H9 (cell line): ENCODE results near the gene VRK1. TPM values are rescaled to one million over a fixed set of nuclear protein-coding genes. Genes with fewer than 3 reads are reported as not detected.

Source experiments
- DNase-seq: peaks from one replicate; pipeline ENCODE4 v3.0.0-alpha.2; 2017
- H2AFZ ChIP-seq: one replicate; pipeline ENCODE4 v1.6.1; 2013; ENCODE audit warnings: mild to moderate bottlenecking, low read length, control low read depth, moderate library complexity
- H2AK5ac ChIP-seq: 2 replicates; pipeline ENCODE4 v1.6.1; 2013; ENCODE audit warnings: low read length, control low read depth, mixed read lengths; ENCODE audit not compliant: insufficient read length
- H2BK120ac ChIP-seq: one replicate; pipeline ENCODE4 v1.6.1; 2013; ENCODE audit warnings: low read depth, mild to moderate bottlenecking, low read length, control low read depth, inconsistent platforms; ENCODE audit not compliant: poor library complexity, severe bottlenecking
- H2BK12ac ChIP-seq: 2 replicates; pipeline ENCODE4 v1.6.1; 2013; ENCODE audit warnings: low read length, control low read depth, mixed read lengths, low read depth; ENCODE audit not compliant: insufficient read length
- H2BK15ac ChIP-seq: 2 replicates; pipeline ENCODE4 v1.6.1; 2013; ENCODE audit warnings: low read depth, low read length, control low read depth
- H2BK20ac ChIP-seq: one replicate; pipeline ENCODE4 v1.6.1; 2013; ENCODE audit warnings: low read depth, mild to moderate bottlenecking, low read length, control low read depth, inconsistent platforms; ENCODE audit not compliant: poor library complexity, severe bottlenecking
- H2BK5ac ChIP-seq: 2 replicates; pipeline ENCODE4 v1.6.1; 2013; ENCODE audit warnings: low read length, control low read depth, mixed read lengths; ENCODE audit not compliant: insufficient read length
- H3K14ac ChIP-seq: 2 replicates; pipeline ENCODE4 v1.6.1; 2013; ENCODE audit warnings: low read length, control low read depth; ENCODE audit not compliant: insufficient read depth
- H3K18ac ChIP-seq: 2 replicates; pipeline ENCODE4 v1.6.1; 2013; ENCODE audit warnings: low read depth, mild to moderate bottlenecking, mixed read lengths, low read length, control low read depth; ENCODE audit not compliant: insufficient read length
- H3K23ac ChIP-seq: 2 replicates; pipeline ENCODE4 v1.6.1; 2013; ENCODE audit warnings: low read length, control low read depth, mixed read lengths, low read depth; ENCODE audit not compliant: insufficient read length
- H3K23me2 ChIP-seq: 2 replicates; pipeline ENCODE4 v1.6.1; 2013; ENCODE audit warnings: low read depth, mild to moderate bottlenecking, mixed read lengths, low read length, control low read depth; ENCODE audit not compliant: insufficient read length, poor library complexity, severe bottlenecking
- H3K27ac ChIP-seq: 2 replicates; pipeline ENCODE4 v1.5.1; 2013; ENCODE audit warnings: low read length, control low read depth, mixed read lengths, low read depth; ENCODE audit not compliant: insufficient read length
- H3K27me3 ChIP-seq: 2 replicates; pipeline ENCODE4 v1.6.1; 2013; ENCODE audit warnings: low read length, control low read depth, inconsistent platforms; ENCODE audit not compliant: insufficient read depth
- H3K4ac ChIP-seq: 2 replicates; pipeline ENCODE4 v1.6.1; 2013; ENCODE audit warnings: low read depth, mild to moderate bottlenecking, control low read depth, inconsistent platforms, low read length, moderate library complexity
- H3K4me1 ChIP-seq: 2 replicates; pipeline ENCODE4 v1.6.1; 2013; ENCODE audit warnings: low read length, control low read depth, inconsistent platforms; ENCODE audit not compliant: insufficient read depth
- H3K4me2 ChIP-seq: 2 replicates; pipeline ENCODE4 v1.6.1; 2013; ENCODE audit warnings: low read length, control low read depth, mixed read lengths; ENCODE audit not compliant: insufficient read length, insufficient read depth
- H3K56ac ChIP-seq: 2 replicates; pipeline ENCODE4 v1.6.1; 2013; ENCODE audit warnings: low read depth, mild to moderate bottlenecking, mixed read lengths, low read length, control low read depth; ENCODE audit not compliant: insufficient read length
- H3K79me1 ChIP-seq: 2 replicates; pipeline ENCODE4 v1.6.1; 2013; ENCODE audit warnings: low read depth, mild to moderate bottlenecking, moderate library complexity, low read length, control low read depth, inconsistent platforms; ENCODE audit not compliant: insufficient read depth, poor library complexity, severe bottlenecking
- H3K79me2 ChIP-seq: 2 replicates; pipeline ENCODE4 v1.6.1; 2013; ENCODE audit warnings: low read length, control low read depth, inconsistent platforms; ENCODE audit not compliant: insufficient read depth
- H3K9ac ChIP-seq: 2 replicates; pipeline ENCODE4 v1.6.1; 2013; ENCODE audit warnings: low read length, control low read depth, mixed read lengths; ENCODE audit not compliant: insufficient read length; ENCODE audit errors: extremely low read depth
- H3K9me3 ChIP-seq: one replicate; pipeline ENCODE4 v1.6.1; 2013; ENCODE audit warnings: low read depth, low read length, inconsistent platforms; ENCODE audit not compliant: control insufficient read depth
- H3T11ph ChIP-seq: one replicate; pipeline ENCODE4 v1.6.1; 2013; ENCODE audit warnings: mild to moderate bottlenecking, low read length, control low read depth, inconsistent platforms
- H4K20me1 ChIP-seq: one replicate; pipeline ENCODE4 v1.6.1; 2013; ENCODE audit not compliant: control insufficient read depth, insufficient read length, insufficient read depth
- H4K5ac ChIP-seq: 2 replicates; pipeline ENCODE4 v1.6.1; 2013; ENCODE audit warnings: low read depth, mild to moderate bottlenecking, mixed read lengths, low read length, control low read depth; ENCODE audit not compliant: insufficient read length
- H4K8ac ChIP-seq: replicated peaks from 2 replicates; pipeline ENCODE4 v1.6.1; 2013; ENCODE audit warnings: low read length, control low read depth, mixed read lengths, low read depth; ENCODE audit not compliant: insufficient read length
- H4K91ac ChIP-seq: 2 replicates; pipeline ENCODE4 v1.6.1; 2013; ENCODE audit warnings: low read depth, mild to moderate bottlenecking, moderate library complexity, mixed read lengths, low read length, control low read depth; ENCODE audit not compliant: insufficient read length
- H3K27ac Mint-ChIP-seq, 3 experiments: 2 replicates in 2 of 3; 3 replicates in 1 of 3; pipeline ENCODE4 v1.8.0; 2020 to 2021; ENCODE audit warnings: mixed read lengths in 3 of 3, mild to moderate bottlenecking in 1 of 3, moderate library complexity in 1 of 3
- H3K27me3 Mint-ChIP-seq: 2 replicates; pipeline ENCODE4 v1.8.0; 2021; ENCODE audit warnings: low read depth, mild to moderate bottlenecking, moderate library complexity, mixed read lengths
- H3K36me3 Mint-ChIP-seq, 3 experiments: 2 replicates in 2 of 3; 3 replicates in 1 of 3; pipeline ENCODE4 v1.8.0; 2020 to 2021; ENCODE audit warnings: low read depth in 3 of 3, mixed read lengths in 3 of 3; ENCODE audit not compliant: insufficient read depth in 1 of 3
- H3K4me1 Mint-ChIP-seq, 2 experiments: 2 replicates each; pipeline ENCODE4 v1.8.0; 2020; ENCODE audit warnings: mixed read lengths in 2 of 2
- H3K4me3 Mint-ChIP-seq, 2 experiments: 2 replicates in 1 of 2; 3 replicates in 1 of 2; pipeline ENCODE4 v1.8.0; 2020 to 2021; ENCODE audit warnings: mild to moderate bottlenecking in 2 of 2, mixed read lengths in 2 of 2, moderate library complexity in 1 of 2
- H3K9me3 Mint-ChIP-seq, 2 experiments: 2 replicates in 1 of 2; 3 replicates in 1 of 2; pipeline ENCODE4 v1.8.0; 2020; ENCODE audit warnings: mild to moderate bottlenecking in 2 of 2, mixed read lengths in 2 of 2, moderate library complexity in 1 of 2
- WGBS: extraction: QIAGEN DNeasy Blood & Tissue Kit; methylation state at CpG from one replicate; pipeline ENCODE4 v1.1.7; 2013; ENCODE audit warnings: missing lambda C conversion rate, low lambda C conversion rate, mixed read lengths; ENCODE audit not compliant: insufficient read length; ENCODE audit errors: extremely low coverage; 5-methylcytosine and 5-hydroxymethylcytosine counted together
- total RNA-seq: library from RNA; stranded (reverse); gene quantifications from 2 replicates; pipeline ENCODE4 v1.2.1, GENCODE V29; 2021
- TF ChIP-seq, protein P1 (sequence below): fragments of 200-600 bp; sonication (generic); conservative IDR thresholded peaks from 3 replicates; pipeline ENCODE4 v1.8.0; 2021; ENCODE audit warnings: antibody characterized with exemption, mild to moderate bottlenecking

The VRK1 gene
- total RNA-seq, 1 experiment from 2014 or later: 55.7 TPM

DNA sequence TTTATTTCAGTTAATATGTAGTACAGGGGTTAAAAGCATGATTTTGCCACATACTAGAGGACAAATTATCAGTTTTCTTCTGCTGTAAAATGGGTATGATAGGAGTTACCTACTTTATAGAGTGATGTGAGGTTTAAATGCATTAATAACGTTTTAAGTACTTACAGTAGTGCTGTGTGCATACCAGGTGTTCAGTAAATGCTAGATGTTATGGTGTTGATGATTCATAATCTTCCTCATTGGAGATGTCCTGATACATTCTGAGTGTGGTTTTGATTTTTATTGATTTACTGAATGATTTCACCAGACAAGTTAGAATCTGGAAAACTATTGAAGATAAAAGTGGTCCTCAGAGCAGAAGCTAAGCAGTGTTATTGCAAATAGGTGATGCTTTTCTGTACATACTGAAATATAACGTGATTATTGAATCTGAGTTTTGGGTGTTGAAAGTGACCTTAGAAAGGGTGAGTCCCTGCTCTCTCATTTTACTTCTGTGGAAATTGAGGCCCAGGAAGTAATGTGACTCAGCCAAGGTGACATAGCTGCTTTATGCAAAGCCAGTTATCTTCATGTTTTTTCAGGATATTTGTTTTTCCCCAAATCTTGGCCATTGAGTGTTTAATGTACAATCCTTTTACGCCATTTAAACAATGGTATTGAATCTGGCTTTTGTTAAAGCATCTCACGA, 54.7 kb downstream of the VRK1 start:
- Mint-ChIP-seq H3K27ac (no peak overlapping the region), H3K36me3 (peaks cover 11 to 36% (median 29%) of the 10 kb centered on the region in 3 experiments), H3K27me3 (no peaks in the 10 kb centered on the region), H3K9me3 (no peaks in the 10 kb centered on the region), H3K4me1 (peaks cover 0 to 2% of the 10 kb centered on the region in 2 experiments; a peak in 1 of 4 replicates), H3K4me3 (no peak overlapping the region)
- Histone ChIP-seq H4K8ac (no peak overlapping the region), H3K79me2 (no peaks in the 10 kb centered on the region), H2BK20ac (no peak overlapping the region), H3K18ac (no peak overlapping the region), H3K14ac (no peak overlapping the region), H3K9me3 (no peaks in the 10 kb centered on the region), H3K56ac (no peak overlapping the region), H2AK5ac (no peak overlapping the region), H2BK12ac (no peak overlapping the region), H3K79me1 (peaks cover 3% of the 10 kb centered on the region), H2BK5ac (no peak overlapping the region), H4K91ac (no peak overlapping the region), H3K27ac (no peak overlapping the region), H3K23ac (no peak overlapping the region), H4K5ac (no peak overlapping the region), H2BK15ac (no peak overlapping the region), H3K9ac (no peak overlapping the region), H2AFZ (no peak overlapping the region), H3K4me2 (no peak overlapping the region), H2BK120ac (no peak overlapping the region), H3K4ac (no peak overlapping the region), H3K23me2 (no peaks in the 10 kb centered on the region), H3T11ph (no peak overlapping the region), H3K27me3 (no peaks in the 10 kb centered on the region), H3K4me1 (no peaks in the 10 kb centered on the region), H4K20me1 (no peaks in the 10 kb centered on the region)
- TF ChIP-seq, protein P1, sequence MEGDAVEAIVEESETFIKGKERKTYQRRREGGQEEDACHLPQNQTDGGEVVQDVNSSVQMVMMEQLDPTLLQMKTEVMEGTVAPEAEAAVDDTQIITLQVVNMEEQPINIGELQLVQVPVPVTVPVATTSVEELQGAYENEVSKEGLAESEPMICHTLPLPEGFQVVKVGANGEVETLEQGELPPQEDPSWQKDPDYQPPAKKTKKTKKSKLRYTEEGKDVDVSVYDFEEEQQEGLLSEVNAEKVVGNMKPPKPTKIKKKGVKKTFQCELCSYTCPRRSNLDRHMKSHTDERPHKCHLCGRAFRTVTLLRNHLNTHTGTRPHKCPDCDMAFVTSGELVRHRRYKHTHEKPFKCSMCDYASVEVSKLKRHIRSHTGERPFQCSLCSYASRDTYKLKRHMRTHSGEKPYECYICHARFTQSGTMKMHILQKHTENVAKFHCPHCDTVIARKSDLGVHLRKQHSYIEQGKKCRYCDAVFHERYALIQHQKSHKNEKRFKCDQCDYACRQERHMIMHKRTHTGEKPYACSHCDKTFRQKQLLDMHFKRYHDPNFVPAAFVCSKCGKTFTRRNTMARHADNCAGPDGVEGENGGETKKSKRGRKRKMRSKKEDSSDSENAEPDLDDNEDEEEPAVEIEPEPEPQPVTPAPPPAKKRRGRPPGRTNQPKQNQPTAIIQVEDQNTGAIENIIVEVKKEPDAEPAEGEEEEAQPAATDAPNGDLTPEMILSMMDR: no peak
- DNase-seq: no peak
- WGBS: no CpG with 5 or more reads among the region's 4 CpGs
